MM.1S (cell line): Measurements from ENCODE around the gene LCMT1.

ENCODE experiments used
- CTCF ChIP-seq: fragments of 300-600 bp; sonication (generic); IDR thresholded peaks from 2 replicates; pipeline ENCODE4 v1.5.1; 2016; ENCODE audit warnings: antibody characterized with exemption, low read length, mixed read lengths
- EZH2 ChIP-seq: fragments of 300-600 bp; sonication (generic); optimal IDR thresholded peaks from 2 replicates; pipeline ENCODE3; 2017; ENCODE audit warnings: low read depth, mild to moderate bottlenecking, antibody characterized with exemption, low read length, mixed read lengths
- EZH2phosphoT487 ChIP-seq: fragments of 300-600 bp; sonication (generic); IDR thresholded peaks from 2 replicates; pipeline ENCODE4 v1.6.1; 2018; ENCODE audit warnings: antibody characterized with exemption, low read length

GRCh38 chr16:25135254-25135878, 23.8 kb downstream of the LCMT1 start:
- TF ChIP-seq CTCF (no peak), EZH2 (no peak), EZH2phosphoT487 (no peak)
